Esophagus muscularis mucosa (tissue), 4 donors: Measurements from ENCODE around the gene PGM2L1. TPM values are rescaled to one million over a fixed set of nuclear protein-coding genes. Genes with fewer than 3 reads are reported as not detected.
A peak's percentile ranks its signal among the peaks of the same experiment; 100 is the strongest.

ENCODE experiments used
- DNase-seq: peaks from one replicate; pipeline ENCODE4 v3.0.0-alpha.2; 2017; ENCODE audit errors: extremely low spot score
- H3K27ac ChIP-seq, 4 donors: fragments of 200-600 bp; sonication (generic); replicated peaks in 1 of 4; 1 replicate in 3 of 4; 2 replicates in 1 of 4; pipeline ENCODE4 v1.5.1; 2016 to 2019; ENCODE audit warnings: mild to moderate bottlenecking in 1 of 4
- H3K27me3 ChIP-seq, 4 donors: fragments of 200-600 bp; sonication (generic); one replicate each; pipeline versions ENCODE4 v1.5.1 to v1.6.0; 2016 to 2019
- H3K36me3 ChIP-seq, 4 donors: fragments of 200-600 bp; sonication (generic); one replicate each; pipeline ENCODE4 v1.5.1; 2016 to 2019
- H3K4me1 ChIP-seq, 4 donors: fragments of 200-600 bp; sonication (generic); one replicate each; pipeline ENCODE4 v1.5.1; 2016 to 2019
- H3K4me3 ChIP-seq, 4 donors: fragments of 200-600 bp; sonication (generic); 1 replicate in 2 of 4; 2 replicates in 2 of 4; pipeline ENCODE4 v1.5.1; 2016 to 2019; ENCODE audit warnings: mild to moderate bottlenecking in 4 of 4, moderate library complexity in 1 of 4
- H3K9me3 ChIP-seq, 4 donors: fragments of 200-600 bp; sonication (generic); 1 replicate in 3 of 4; 2 replicates in 1 of 4; pipeline ENCODE4 v1.5.1; 2016 to 2019
- EP300 ChIP-seq: sonication (generic); formaldehyde crosslinking; IDR thresholded peaks from one replicate; pipeline ENCODE4 v1.6.1; 2017; ENCODE audit warnings: antibody characterized with exemption
- POLR2A ChIP-seq: fragments of 450-650 bp; IDR thresholded peaks from one replicate; pipeline ENCODE4 v1.6.1; 2017; ENCODE audit warnings: antibody characterized with exemption, moderate library complexity, mild to moderate bottlenecking, low read depth
- POLR2AphosphoS5 ChIP-seq, 2 donors: sonication (generic); formaldehyde crosslinking; IDR thresholded peaks; one replicate each; pipeline ENCODE4 v1.6.1; 2017; ENCODE audit warnings: antibody characterized with exemption in 2 of 2
- WGBS: methylation state at CpG from one replicate; pipeline ENCODE4 v1.1.5; 2018; 5-methylcytosine and 5-hydroxymethylcytosine counted together
- intact Hi-C: fragments of 100-400 bp; cut with DNase I; formaldehyde crosslinking; loops from one replicate; pipeline ENCODE4 v1.15.1; 2023
- total RNA-seq, 4 donors: library from RNA; depleted of rRNA; stranded (reverse); fragments of >200 nt; gene quantifications; one replicate each; pipeline versions ENCODE4 v1.1.0 to v1.2.1, GENCODE V29; 2016
- TF ChIP-seq, protein P1 (sequence below), 3 experiments: fragments of 200-600 bp in 2 of 3; fragments of 450-650 bp in 1 of 3; sonication (generic) in 2 of 3; IDR thresholded peaks; one replicate each; pipeline ENCODE4 v1.5.1; 2017 to 2019; ENCODE audit warnings: antibody characterized with exemption in 3 of 3, mild to moderate bottlenecking in 2 of 3, moderate library complexity in 1 of 3

PGM2L1 gene
- total RNA-seq, 4 donors from 2014 or later = 2.5 to 6.4 (median 5.8) TPM

DNA sequence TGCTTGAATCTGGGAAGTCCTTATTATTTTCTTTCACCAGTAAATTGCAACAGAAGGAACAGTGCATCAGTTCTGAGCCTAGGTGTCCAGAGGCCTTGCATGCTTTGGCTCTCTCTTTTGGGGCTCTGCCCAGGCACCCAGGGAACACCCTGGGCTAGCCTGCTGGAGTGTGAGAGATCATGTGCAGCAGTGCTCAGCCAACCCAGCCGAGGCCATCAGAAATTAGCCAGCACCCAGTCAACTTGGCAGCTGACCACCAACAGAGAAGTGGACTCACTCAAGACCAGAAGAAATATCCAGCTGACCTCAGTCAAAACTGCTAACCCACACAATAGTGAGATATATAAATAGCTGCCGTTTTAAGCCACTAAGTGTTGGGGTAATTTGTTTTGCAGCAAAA lies 75.6 kb downstream of the PGM2L1 start:
- 20% methylated on average over 2 of the region's 2 CpGs for WGBS
- DNase-seq = peak; percentile 92
- Histone ChIP-seq H3K27ac (peak overlapping the region; percentile 19 to 40 (median 32)), H3K36me3 (no peaks in the 10 kb centered on the region), H3K4me3 (no peak overlapping the region), H3K27me3 (no peaks in the 10 kb centered on the region), H3K9me3 (peaks cover 0 to under 1% (median 0%) of the 10 kb centered on the region in 4 donors), H3K4me1 (peaks cover 28 to 63% (median 58%) of the 10 kb centered on the region in 4 donors)
- intact Hi-C loops = loop anchor here (5.0 kb wide), 1 partner anchor 45 kb away; no protein-coding TSS in a partner anchor
- TF ChIP-seq, protein P1, sequence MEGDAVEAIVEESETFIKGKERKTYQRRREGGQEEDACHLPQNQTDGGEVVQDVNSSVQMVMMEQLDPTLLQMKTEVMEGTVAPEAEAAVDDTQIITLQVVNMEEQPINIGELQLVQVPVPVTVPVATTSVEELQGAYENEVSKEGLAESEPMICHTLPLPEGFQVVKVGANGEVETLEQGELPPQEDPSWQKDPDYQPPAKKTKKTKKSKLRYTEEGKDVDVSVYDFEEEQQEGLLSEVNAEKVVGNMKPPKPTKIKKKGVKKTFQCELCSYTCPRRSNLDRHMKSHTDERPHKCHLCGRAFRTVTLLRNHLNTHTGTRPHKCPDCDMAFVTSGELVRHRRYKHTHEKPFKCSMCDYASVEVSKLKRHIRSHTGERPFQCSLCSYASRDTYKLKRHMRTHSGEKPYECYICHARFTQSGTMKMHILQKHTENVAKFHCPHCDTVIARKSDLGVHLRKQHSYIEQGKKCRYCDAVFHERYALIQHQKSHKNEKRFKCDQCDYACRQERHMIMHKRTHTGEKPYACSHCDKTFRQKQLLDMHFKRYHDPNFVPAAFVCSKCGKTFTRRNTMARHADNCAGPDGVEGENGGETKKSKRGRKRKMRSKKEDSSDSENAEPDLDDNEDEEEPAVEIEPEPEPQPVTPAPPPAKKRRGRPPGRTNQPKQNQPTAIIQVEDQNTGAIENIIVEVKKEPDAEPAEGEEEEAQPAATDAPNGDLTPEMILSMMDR (IDR thresholded peaks at IDR 0.05) = no peak
- no peak for TF ChIP-seq POLR2A
- peak in 1 of 2 donors; percentile 61 for TF ChIP-seq POLR2AphosphoS5 (IDR thresholded peaks at IDR 0.05)
- peak; percentile 25 for TF ChIP-seq EP300

DNA sequence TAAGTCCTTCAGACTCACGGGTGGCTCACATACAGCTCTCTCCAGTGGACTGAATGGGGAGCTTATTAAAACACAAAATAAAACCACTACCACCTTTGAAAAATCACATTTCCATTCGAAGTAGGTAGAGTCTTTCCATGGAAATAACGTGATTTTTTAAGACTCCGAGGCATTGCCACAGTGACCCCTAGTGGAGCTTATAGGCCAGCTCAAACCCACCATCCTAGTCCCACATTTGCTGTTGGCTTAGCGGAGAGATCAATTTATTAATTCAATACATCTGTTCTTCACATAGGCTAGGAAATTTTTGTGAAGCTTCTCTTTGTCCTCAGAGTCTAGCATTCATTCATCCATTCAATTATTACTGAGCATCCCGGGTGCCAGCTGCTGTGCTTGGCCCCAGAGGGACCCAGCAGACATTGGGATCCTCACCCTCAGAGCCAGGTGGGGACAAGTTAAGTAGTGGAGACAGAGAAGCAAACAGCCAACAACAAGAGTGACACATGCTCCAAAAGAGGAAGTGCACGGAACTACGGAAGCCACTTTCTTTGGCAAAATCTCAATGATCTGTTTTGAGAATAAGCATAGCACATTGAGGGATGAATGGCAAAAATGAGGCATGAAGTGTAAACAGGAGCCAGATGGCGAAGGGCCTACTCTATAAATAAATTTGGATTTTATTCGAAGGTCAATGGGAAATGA lies 76.6 kb downstream of the PGM2L1 start:
- WGBS = 28% methylated on average over 10 of the region's 10 CpGs
- H3K27me3 ChIP-seq = no peaks in the 10 kb centered on the region
- TF ChIP-seq POLR2AphosphoS5 (IDR thresholded peaks at IDR 0.05) = peak in 1 of 2 donors; percentile 50
- TF ChIP-seq, protein P1 (IDR thresholded peaks at IDR 0.05) = peak; percentile 48 to 65 (median 49)
- TF ChIP-seq EP300 = no peak
- TF ChIP-seq POLR2A = no peak
- intact Hi-C loops = loop anchor here (5.0 kb wide), 1 partner anchor 44 kb away; no protein-coding TSS in a partner anchor
- DNase-seq = no peak
- no peak overlapping the region for H3K4me3 ChIP-seq
- peaks cover 0 to 11% (median 5%) of the 10 kb centered on the region in 4 donors for H3K9me3 ChIP-seq
- H3K36me3 ChIP-seq = no peaks in the 10 kb centered on the region
- H3K27ac ChIP-seq = peak overlapping the region in 2 of 4 donors; percentile 19 to 40
- peaks cover 24 to 59% (median 53%) of the 10 kb centered on the region in 4 donors for H3K4me1 ChIP-seq

DNA sequence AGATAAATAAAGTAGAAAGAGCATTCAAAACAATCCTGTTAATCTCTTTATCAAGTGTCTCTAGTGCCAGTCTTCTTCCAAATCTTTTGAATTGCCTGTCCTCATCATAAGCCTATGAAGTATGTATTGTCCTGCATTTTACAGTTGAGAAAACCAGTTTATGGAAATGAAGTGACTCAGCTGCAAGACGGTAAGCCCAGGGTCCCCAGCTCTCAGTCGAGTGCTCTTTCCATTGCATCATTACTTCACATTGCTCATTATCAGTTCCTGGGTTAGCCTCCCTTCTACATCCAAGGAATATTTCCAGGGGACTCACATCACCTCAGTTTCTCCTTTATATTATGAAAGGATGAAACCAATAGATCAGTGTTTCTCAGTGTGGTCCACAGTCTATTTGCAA lies 77.7 kb downstream of the PGM2L1 start:
- no peak for DNase-seq
- intact Hi-C loops = loop anchor here (5.0 kb wide), 1 partner anchor 43 kb away; no protein-coding TSS in a partner anchor
- H3K4me3 ChIP-seq = no peak overlapping the region
- H3K27me3 ChIP-seq = no peaks in the 10 kb centered on the region
- H3K36me3 ChIP-seq = no peaks in the 10 kb centered on the region
- WGBS = 50% methylated on average over 2 of the region's 2 CpGs
- H3K9me3 ChIP-seq = peaks cover 0 to 21% (median 9%) of the 10 kb centered on the region in 4 donors
- no peak overlapping the region for H3K27ac ChIP-seq
- TF ChIP-seq POLR2AphosphoS5 (IDR thresholded peaks at IDR 0.05) (no peak), EP300 (no peak)
- H3K4me1 ChIP-seq = peaks cover 13 to 48% (median 42%) of the 10 kb centered on the region in 4 donors

DNA sequence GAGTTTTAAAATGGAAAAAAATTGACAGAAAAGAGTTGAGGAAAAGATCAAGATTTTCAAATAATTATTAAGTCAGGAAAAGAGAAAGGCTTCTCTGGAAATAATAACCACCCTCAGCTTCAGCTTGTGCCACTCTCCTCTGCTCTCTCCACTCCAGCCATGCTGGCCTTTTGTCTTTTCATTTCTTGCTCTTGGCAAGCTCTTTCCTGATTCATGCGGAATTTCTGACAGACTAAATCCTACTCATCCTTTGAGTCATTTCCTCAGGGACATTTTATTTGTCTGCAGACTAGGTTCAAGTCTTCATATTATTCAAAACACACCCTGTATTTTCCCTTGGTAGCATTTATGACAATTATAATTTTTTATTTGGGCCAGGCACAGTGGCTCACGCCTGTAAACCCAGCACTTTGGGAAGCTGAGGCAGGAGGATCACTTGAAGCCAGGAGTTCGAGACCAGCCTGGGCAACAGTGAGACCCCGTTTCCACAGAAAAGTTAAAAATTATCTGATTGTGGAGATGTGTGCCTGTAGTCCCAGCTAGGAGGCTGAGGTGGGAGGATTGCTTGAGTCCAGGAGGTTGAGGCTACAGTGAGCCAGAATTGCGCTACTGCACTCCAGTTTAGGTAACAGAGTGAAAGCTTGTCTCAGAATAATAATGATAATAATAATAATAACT lies 79.0 kb downstream of the PGM2L1 start:
- DNase-seq = no peak
- no peaks in the 10 kb centered on the region for H3K27me3 ChIP-seq
- H3K4me3 ChIP-seq = no peak overlapping the region
- H3K36me3 ChIP-seq = no peaks in the 10 kb centered on the region
- intact Hi-C loops = loop anchor here (2.0 kb wide), 1 partner anchor 62 kb away; no protein-coding TSS in a partner anchor
- H3K9me3 ChIP-seq = peaks cover 0 to 21% (median 9%) of the 10 kb centered on the region in 4 donors
- 53% methylated on average over 5 of the region's 5 CpGs for WGBS
- peak overlapping the region; percentile 25 to 65 (median 56) for H3K27ac ChIP-seq
- TF ChIP-seq POLR2A (no peak), POLR2AphosphoS5 (IDR thresholded peaks at IDR 0.05) (peak in 1 of 2 donors; percentile 65)
- peaks cover 11 to 43% (median 38%) of the 10 kb centered on the region in 4 donors for H3K4me1 ChIP-seq

DNA sequence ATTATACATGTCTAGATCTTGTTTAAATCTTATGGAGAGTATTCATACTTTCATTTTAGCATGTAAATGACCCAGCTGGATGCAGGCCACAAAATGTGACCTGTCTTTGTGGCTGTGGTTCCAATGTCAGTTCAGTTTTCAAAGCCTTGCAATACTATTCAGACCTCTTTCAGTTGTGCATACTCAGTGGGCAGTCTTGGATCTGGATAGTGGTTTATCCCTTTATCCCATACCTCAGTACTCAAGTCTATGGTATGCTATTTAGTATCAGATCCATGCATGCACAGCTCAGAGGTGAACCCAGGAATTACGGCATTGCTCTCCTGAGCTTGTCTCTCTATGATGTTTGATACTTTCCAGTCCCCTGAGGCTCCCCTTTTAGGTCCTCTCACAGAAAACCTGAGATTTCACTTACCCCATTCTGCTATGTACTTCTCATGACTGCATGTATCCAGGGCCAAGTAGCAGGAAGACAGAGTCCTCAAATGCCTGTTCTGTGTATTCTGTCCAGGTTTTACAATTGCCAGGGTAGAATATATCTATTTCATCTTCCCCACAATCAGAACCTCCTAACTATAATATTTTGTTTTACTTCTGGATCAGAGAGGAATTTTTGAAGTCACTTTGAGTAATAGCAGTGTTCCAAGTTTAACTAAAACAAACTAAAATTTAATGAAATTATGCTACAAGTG lies 79.8 kb downstream of the PGM2L1 start:
- no peaks in the 10 kb centered on the region for H3K27me3 ChIP-seq
- H3K9me3 ChIP-seq = peaks cover 0 to 21% (median 9%) of the 10 kb centered on the region in 4 donors
- no peak for DNase-seq
- H3K36me3 ChIP-seq = no peaks in the 10 kb centered on the region
- intact Hi-C loops = loop anchor here (2.0 kb wide), 1 partner anchor 62 kb away; no protein-coding TSS in a partner anchor
- peak overlapping the region; percentile 25 to 65 (median 56) for H3K27ac ChIP-seq
- H3K4me1 ChIP-seq = peaks cover 11 to 41% (median 37%) of the 10 kb centered on the region in 4 donors
- 83% methylated on average over 1 of the region's 1 CpG for WGBS
- H3K4me3 ChIP-seq = no peak overlapping the region
- TF ChIP-seq POLR2AphosphoS5 (IDR thresholded peaks at IDR 0.05) = no peak
- TF ChIP-seq, protein P1 (IDR thresholded peaks at IDR 0.05) = no peak
